HG02759 (cell line): Measurements from ENCODE around the gene ESAM.
"Not testable (repeated sequence)": the region's sequence is repeated elsewhere in the genome, so short reads cannot be mapped to it uniquely, and the experiment has no call there.

Experiments used
- ATAC-seq: cut with Tn5 transposase; IDR thresholded peaks from one replicate; pipeline ENCODE4 v1.9.1; 2021; ENCODE audit warnings: mild to moderate bottlenecking, moderate library complexity; ENCODE audit not compliant: unreplicated experiment

ESAM gene

DNA sequence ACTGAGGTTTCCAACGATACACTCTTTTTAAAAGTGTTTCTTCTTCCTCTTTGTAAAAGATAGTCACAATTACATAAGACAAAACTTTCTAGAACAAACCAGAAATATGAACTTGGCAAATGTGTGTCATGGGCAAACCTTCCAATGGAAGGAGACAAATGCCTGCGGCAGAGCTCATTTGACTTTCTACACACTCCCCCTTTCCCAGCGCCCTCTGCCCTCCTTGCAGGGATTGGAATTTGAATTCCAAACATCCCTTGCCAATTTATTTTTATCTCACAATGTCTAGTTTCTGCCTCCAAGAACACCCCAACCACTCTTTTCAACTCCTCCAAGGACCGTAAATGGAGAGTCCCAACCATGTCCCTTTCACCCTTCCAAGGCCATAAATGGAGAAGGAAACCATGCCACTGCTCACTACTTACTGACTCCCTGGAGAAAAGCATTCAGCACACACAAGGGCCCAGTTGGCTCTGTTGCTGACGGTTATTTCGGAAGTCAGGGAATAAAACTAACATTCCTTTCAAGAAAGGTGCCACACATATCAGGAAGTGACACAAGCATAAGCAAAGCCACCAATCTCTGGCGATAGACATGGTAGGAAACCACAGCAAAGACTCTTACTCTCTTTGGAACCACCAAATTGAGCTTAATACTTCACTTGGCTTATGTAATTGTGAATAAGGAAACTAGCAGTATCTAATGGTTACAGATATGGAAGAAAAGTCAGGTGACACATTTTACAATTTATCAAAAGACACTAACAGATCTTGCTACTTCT lies 15.0 kb upstream of the ESAM start:
- no peak for ATAC-seq

DNA sequence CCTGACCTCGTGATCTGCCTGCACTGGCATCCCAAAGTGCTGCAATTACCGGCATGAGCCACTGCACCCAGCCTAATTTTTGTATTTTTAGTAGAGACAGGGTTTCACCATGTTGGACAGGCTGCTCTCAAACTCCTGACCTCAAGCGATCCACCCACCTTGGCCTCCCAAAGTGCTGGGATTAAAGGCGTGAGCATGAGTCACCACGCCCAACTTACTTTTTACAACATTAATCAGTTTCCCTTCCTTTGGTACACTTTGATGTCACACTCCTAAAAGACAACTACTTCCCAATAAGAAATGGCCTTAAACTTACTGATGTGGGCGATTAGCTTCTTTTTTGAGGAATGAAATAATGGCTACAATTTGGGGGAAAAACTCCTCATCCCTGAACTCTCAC lies 8.9 kb upstream of the ESAM start:
- not testable (repeated sequence) for ATAC-seq

DNA sequence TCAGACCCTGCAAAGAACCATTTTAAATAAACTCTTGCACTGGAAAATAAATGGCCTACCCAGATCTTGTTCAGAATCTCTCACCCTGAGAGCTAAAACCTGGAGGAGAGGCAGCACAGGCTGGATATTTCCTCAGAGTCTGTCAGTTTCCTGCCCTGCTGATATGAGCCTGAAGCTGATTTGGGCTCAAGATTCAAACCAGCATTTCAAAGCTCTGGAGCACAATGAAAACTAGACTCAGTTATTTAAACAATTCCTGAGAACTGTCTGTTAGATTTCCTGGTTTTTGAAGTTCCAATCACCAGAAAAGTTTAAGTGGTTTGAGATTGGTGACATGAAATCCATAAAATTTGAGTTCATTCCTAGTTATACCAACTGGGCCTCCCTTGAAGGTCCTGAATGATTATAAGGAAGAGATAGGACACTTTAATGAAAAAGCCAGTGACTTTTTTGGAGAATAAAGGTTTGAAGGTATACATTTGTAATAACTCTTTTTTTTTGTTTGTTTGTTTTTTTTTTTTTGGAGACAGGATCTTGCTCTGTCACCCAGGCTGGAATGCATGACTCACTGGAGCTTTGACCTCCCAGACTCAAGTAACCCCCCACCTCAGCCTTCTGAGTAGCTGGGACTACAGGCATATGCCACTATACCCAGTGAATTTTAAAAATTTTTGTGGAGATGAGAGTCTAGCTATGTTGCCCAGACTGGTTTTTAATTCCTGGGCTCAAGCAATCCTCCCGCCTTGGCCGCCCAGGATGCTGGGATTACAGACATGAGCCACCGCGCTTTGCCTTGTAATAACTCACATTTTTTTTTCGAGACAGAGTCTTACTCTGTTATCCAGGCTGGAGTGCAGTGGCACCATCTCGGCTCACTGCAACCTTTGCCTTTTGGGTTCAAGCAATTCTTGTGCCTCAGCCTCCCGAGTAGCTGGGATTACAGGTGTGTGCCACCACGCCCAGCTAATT lies 8.0 kb upstream of the ESAM start:
- no peak for ATAC-seq

GRCh38 chr11:124768914-124769313 lies 6.8 kb upstream of the ESAM start:
- ATAC-seq = no peak

DNA sequence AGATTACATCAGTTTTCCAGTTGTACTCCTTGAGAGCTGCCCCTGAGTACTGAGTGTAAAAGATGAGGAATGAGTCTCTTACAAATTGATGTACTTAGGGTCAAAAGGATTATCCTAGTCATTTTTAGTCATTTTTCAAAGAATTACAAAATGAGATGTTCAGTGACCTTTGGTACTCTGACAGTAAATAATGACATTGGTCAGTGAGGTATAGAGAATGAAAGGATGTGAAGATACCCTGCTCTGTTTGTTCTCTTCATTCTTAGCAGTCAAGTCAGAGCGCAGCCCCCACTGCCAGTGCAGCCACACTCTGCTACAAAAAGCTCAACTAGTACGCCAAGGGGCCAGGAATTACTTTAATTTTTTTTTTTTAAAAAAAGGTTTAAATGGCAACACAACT lies 4.1 kb upstream of the ESAM start:
- ATAC-seq = no peak

DNA sequence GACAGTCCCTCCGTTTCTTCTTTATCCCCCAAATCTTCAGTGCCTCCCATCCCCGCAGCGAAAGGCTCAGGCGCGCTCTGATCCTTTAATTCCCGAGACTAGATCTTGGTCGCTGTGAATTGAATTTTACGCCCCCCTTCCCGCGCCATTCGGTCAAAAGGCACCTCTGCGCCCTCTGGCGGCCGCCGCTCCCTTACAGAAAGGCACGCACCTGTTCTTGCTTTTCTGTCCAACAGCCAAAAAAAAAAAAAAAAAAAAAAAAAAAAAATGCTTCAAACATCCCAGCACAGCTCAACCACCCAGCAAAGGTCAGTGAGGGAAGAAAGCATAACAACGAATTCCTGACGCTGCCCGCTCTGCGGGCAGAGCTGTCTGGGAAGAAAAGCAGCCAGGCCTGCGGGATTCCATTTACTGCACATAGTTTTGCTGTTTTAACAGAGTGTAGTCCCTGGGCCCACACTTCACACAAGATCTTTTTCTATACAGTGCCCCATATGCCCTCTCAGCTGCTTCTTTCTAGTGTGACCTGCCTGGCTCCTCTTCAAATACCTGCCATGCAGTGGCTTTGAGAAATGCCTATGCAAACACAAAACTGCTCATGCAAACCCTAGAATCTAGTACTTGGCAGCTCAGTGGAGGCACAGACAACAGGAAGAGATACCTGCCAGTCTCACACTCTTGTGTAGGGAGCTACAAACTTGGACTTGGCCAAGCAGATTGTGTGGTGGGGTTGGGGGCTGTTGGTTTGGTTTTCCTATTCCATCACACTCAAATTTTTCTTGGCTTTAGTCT lies 1.3 kb upstream of the ESAM start:
- ATAC-seq = no peak

DNA sequence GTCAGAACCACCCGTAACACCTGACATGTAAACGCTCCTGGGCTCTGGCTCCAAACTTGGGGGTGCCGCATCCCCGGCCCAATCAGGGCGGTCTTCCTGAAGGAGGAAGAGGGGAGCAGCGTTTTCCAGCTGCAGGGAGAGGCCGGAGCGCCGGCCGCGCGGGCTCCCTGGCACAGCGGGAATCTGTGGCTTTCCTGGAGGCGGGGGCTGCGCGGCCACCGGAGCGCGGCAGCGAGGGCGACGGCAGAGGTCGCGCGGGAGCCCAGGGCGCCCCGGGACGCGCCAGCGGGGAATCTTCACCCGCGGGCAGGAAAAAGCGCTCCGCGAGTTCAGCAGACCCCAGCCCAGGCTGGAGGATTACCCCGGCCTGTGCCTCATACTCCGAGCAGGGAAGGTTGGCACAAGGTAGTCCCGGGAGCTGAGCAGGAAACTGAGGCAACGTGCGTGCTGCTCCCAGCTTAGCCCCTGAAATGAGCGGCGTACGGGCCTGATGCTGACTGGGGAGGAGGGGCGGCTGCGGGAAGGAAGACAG lies 600 bp upstream of the ESAM start:
- peak; percentile 8 for ATAC-seq

DNA sequence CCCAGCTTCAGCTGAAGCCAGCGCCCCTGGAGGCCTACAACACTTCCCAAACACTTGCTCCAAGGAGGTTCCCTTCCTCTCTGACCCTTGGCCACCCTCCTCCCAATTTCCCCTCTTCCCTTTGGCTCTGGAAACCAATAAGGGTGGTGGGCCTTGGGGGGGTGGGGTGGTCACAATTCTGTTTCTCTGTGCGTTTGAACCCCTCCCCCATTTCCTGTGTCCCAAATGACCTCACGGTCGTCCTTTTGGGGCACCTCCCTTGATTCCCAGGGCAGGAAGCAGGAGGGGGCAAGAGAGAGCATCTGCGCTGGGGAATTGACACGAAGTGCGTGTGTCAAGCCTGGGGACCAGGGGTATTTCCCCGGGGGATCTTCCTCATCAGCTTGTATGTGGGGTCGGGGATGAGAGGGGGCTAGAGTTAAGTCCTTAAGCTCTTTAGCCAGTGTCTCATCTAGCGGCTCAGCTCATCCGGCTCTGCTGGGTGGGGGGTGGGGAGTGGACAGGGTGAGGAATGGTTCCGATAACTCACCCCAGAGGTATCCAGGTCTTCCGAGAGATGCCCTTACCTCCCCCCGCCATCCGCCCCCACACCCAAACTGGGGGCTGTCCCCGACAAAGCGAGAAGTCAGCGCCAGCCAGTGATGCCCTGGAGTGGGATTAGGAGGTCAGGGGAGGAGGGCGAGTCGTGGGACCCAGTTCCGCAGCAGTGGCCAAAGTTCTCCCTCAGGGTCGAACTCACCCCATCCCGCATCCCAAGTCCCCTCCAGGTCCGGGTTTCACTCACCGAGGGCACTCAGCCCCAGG lies 587 bp downstream of the ESAM start:
- peak; percentile 4 for ATAC-seq

DNA sequence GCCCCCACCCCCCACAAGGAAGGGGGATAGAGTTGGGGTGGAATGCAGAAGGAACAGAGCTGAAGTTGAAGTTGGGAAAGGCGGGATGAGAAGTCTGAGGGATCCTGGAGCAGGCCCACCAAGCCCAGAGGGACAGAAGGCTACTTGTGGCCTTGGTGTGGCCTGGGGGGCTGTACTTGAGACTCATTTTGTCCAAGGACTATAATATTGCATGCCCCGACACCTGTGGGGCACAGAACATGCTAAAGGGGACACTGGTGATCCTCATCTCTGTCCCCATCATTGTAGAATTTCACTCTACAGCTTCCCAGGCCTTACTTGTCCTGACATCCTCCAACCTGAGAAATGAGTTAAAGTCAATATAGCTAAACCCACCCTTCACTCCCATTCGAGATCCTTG lies 1.3 kb downstream of the ESAM start:
- no peak for ATAC-seq

GRCh38 chr11:124760205-124760652 lies 1.9 kb downstream of the ESAM start:
- ATAC-seq = peak; percentile 20

- peak; percentile 2 for ATAC-seq
These were observed 2.6 kb downstream of the ESAM start for GRCh38 chr11:124759266-124760204.

DNA sequence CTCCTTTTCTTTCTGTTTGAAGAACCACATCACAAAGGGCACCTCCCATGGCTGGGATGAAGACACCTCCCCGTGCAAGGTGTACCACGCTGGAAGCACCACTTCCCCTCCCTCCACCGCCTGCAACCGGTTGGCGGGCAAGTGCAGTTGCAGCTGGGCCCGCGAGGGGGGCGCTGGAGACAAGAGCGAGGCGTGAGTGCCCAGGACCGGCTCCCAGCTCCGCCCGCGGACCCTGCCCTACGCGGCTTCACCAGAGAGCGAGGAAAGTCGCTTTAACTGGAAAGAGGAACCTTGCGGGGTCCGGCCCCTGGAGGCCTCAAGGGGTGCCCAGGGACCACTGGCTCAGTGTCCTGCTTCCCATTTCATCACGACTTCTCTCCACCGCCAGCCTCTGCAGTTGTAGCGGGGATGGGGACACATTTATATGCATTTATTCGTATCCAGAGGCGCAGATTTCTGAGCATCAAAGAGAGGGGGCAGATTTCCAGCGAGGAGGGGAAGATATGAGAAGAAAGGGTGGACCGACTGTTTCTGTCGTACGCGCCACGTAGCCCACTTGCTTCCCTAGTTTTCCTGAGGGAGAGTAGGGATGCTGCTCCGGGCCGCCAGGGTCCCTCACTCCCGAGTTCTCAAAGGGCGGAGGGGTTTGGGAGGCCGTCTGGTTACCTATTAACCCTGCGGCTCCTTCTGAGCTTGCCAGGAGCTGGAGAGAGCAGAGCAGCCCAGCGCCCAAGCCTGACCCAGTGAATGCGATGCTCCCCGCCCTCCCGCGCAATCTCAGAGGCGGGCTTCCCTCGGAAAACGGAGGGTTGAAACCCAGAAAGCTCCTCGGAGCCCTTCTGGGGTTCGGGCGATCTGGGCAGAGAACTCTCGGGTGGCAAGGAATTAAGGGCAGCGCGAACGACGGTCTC lies 3.5 kb downstream of the ESAM start:
- ATAC-seq = peak; percentile 51

DNA sequence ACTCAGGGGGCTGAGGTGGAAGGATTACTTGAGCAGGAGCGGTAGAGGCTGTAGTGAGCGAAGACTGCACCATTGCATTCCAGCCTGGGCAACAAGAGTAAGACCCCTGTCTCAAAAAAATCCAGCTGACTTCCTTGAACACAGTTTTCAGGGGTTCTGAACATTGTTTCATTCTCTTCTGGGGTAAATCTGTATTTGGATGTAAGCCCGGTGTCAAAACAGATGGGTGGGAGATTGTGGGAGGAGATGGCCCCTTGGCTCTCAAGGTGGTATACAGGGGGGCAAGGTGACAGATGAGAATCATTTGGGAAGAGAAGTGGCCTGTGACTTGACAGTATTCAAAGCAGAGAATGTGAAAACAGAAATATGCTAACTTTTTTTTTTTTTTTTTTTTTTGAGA lies 4.8 kb downstream of the ESAM start:
- ATAC-seq = no peak

- ATAC-seq = no peak
These were observed 5.3 kb downstream of the ESAM start for GRCh38 chr11:124756753-124757227.

DNA sequence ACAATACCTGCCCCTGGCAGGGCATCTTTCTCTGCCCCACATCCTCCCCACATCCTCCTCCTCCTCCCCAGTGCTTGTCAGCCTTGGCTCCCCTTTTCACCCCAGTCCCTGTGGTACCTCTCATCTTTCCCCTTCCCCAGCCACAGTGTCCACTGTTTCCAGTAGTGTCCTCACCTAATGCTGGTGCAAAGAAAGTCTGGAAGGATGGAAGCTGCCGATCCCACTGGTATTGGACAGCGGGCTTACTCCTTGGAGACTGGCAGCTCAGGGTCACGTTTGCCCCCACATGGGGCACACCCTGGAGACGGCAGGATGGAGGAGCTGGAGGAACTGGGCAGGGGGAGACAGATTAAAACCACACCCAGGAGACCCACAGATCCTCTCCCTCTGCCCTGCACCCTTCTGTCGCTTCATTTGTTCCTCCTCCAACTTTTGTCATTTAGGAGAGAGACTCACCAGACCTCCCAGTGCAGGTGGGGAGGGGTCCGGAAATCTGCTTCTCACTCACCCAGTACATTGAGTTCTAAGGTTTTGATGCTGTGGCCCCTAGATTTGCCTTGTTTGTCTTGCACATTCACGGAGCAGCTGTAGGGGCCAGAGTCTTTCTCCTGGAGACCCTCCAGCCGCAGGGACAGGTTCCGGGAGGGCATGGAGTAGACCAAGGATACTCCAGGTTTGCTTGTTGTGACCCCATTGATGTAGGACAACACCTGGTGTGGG lies 5.9 kb downstream of the ESAM start:
- ATAC-seq = no peak

DNA sequence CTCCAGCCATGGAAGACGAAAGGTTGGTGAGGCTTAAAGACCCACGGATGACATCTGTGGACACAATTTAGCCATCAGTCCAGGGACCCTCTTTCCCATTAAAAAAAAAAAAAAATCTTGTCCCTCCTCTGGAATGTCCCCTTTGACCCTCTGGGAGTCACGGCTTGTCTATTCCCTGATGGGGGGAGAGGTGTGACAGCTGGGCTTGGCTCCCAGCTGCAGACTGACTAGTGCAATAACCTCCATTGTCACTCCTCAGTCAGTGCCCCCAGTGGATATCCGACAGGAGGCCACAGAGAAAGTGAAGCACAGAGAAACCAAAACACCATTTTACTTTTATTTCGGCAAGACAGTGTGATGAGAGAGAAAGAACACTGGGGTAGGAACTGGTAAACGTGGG lies 7.4 kb downstream of the ESAM start:
- ATAC-seq = no peak

DNA sequence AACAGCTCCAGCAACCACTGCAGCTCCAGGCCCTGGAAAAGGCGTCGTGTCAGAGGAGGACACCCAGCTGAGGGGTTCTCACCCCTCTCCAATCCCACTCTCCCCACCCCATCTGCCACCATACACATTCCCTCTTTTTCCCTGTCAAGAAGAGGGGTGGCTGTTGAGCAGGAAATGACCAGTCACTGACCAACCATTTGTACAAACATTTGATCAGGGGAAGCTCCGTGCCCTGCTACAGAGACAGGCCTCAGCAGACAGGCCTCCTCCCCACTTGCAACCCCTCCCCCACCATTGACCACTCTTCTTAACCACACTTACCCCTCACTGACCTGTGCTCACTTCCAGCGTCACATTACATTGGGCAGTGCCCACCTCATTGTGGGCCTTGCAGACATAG lies 7.8 kb downstream of the ESAM start:
- ATAC-seq = no peak
